K562 (cell line): ENCODE measurements around the gene GPR149. TPM values are rescaled to one million over a fixed set of nuclear protein-coding genes. Genes with fewer than 3 reads are reported as not detected.

Experiments
- AFF1 ChIP-seq, 2 experiments: fragments of 450-650 bp; IDR thresholded peaks; 2 replicates each; pipeline ENCODE4 v1.6.1; 2018; ENCODE audit warnings: mild to moderate bottlenecking in 2 of 2, low read depth in 1 of 2; ENCODE audit not compliant: partially characterized antibody in 2 of 2
- MEF2A ChIP-seq: IDR thresholded peaks from 2 replicates; pipeline ENCODE4 v1.6.1; 2011; ENCODE audit warnings: low read depth, mild to moderate bottlenecking, low read length, moderate library complexity; ENCODE audit not compliant: control insufficient read depth
- MGA ChIP-seq: fragments of 450-650 bp; IDR thresholded peaks from 2 replicates; pipeline ENCODE4 v1.6.1; 2016; ENCODE audit warnings: mild to moderate bottlenecking, moderate library complexity
- MYC ChIP-seq, 2 experiments: fragments of 250-450 bp in 1 of 2; sonication (Bioruptor Pico) in 1 of 2; IDR thresholded peaks; 2 replicates each; pipeline versions ENCODE4 v1.5.1 to v1.6.1; 2012 to 2021; ENCODE audit warnings: low read depth in 2 of 2, borderline replicate concordance in 1 of 2, improper control_type of control experiment in 1 of 2, low read length in 1 of 2, mild to moderate bottlenecking in 1 of 2, moderate library complexity in 1 of 2
- PYGO2 ChIP-seq: fragments of 450-650 bp; IDR thresholded peaks from 2 replicates; pipeline ENCODE4 v1.6.1; 2016; ENCODE audit warnings: mild to moderate bottlenecking, missing genetic modification characterization, moderate library complexity, missing compliant biosample characterization
- polyA plus RNA-seq, 8 experiments: library from polyadenylated mRNA; depleted of rRNA in 4 of 8; stranded (reverse) in 5 of 8; unstranded in 3 of 8; fragments of >200 nt; fragmentation: Nextera tagmentation in 2 of 8; fragmentation: Illumina TruSeq in 1 of 8; extraction: Ambion mirVana in 2 of 8; extraction: Trizol in 1 of 8; gene quantifications; 2 replicates each; pipeline versions ENCODE4 v1.2.1 to v1.2.3, GENCODE V29; 2011 to 2014; ENCODE audit warnings: inconsistent platforms in 1 of 8, missing spikeins in 1 of 8
- total RNA-seq, 7 experiments: library from RNA; depleted of rRNA in 6 of 7; stranded (reverse); fragments of >200 nt in 6 of 7; fragmentation: Illumina TruSeq in 2 of 7; extraction: Trizol in 2 of 7; gene quantifications; 2 replicates each; pipeline versions ENCODE4 v1.2.1 to v1.2.3, GENCODE V29; 2011 to 2021; ENCODE audit warnings: low replicate concordance in 1 of 7
- TF ChIP-seq, protein P1 (sequence below): fragments of 250-450 bp; sonication (Bioruptor Pico); IDR thresholded peaks from 2 replicates; pipeline ENCODE4 v1.9.0; 2021; ENCODE audit warnings: mild to moderate bottlenecking

Gene GPR149
- total and polyA plus RNA-seq, 9 of the 15 experiments (the other 6 are each of a cell fraction or from before 2014, with no cell fraction given): not detected

DNA sequence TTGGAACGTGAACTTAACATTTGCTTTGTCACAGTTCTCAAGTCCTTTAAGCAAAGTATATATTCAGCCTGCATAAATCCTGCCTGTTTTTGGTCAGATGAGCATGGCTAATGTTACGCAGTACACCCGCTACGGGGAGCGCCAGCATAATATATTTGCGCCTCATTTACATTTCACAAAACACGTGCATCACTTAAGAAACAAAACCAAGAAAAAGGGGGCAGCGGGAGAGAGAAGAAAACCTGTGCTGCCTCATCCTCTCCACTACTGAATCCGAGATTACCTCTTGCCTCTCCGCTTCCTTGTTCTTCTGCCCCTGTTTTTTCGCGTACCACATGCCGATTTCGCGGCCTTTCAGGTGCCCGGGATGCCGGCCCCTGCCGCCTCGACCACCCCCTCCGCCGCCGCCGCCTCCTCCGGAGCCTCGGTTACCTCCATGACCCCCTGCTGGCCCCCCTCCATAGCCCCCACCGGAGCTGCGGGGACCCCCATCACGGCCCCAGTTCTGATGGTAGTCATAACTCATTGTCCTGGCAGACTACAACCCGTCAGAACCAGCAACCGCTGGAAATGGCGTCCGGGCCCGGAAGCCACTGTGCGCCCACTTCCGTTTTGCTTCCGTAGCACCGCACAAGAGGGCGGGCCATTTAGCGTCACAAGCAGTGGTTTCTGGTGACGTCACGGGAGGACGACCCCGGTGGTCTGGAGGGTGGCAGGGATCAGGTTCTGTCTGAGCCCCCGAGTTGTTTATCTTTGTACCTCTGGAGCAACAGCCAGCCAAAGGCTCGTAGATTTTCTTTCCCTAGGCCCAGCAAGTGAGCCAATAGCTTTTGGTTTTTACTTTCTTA lies 105.9 kb downstream of the GPR149 start, which contains the start of gene DHX36 (continued):
- TF ChIP-seq MGA (peak; percentile 39; the same call in 1 of the 2 replicates), PYGO2 (tag) (0 out of 2 replicates have a peak, but pooled peaks have one; percentile 32), MYC (IDR thresholded peaks at IDR 0.05; ENCODE audit: low read depth, low read length) (peak; percentile 90; the same call in 1 of the 2 replicates), MYC (CRISPR knock-in tag; IDR thresholded peaks at IDR 0.05; ENCODE audit: borderline replicate concordance, low read depth) (peak; percentile 63; the same call in 1 of the 2 replicates), AFF1 (IDR thresholded peaks at IDR 0.05; ENCODE audit: low read depth in 1 of 2, partially characterized antibody in 2 of 2) (no peak), MEF2A (no peak)
- TF ChIP-seq, protein P1, sequence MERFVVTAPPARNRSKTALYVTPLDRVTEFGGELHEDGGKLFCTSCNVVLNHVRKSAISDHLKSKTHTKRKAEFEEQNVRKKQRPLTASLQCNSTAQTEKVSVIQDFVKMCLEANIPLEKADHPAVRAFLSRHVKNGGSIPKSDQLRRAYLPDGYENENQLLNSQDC: no peak
